HG02885 (cell line): ENCODE results near the gene GRN.
"Not testable (repeated sequence)": the region's sequence is repeated elsewhere in the genome, so short reads cannot be mapped to it uniquely, and the experiment has no call there.

Experiments used
- ATAC-seq: cut with Tn5 transposase; IDR thresholded peaks from one replicate; pipeline ENCODE4 v1.9.1; 2021; ENCODE audit warnings: mild to moderate bottlenecking; ENCODE audit not compliant: unreplicated experiment, poor library complexity

The GRN gene

GRCh38 chr17:44359006-44359405, 13.9 kb downstream of the GRN start:
- no peak for ATAC-seq

DNA sequence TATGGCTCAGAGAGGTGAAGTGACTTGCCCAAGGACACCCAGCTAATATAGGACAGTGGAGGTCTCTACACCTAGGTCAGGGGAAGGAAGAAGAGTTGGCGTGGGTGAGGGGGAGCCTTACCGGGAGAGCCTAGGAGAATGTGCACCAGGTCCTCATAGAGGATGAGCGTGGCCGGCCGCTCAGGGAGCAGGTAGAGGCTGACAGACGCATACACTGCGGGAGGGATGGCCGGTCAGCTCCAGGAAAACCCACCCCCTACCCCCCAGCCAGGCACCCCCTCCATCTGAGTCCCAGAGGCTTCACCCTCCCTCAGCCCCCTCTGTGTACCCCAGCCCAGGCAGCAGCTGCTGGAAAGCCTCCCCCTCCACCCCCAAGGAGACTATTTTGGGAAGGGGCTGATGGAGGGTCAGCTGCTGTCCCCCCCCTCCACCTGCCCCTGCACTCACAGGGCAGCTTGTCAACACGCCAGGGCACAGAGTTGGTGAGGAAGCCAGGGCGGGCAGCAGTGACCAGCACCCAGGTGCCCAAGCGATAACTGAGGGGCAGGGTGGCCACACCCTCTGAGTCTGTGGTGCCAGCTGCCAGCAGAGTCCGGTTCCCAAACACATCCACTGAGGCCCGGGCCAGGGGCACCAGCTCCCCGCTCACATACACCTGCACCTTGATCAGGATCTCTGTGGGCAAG, 14.5 kb downstream of the GRN start:
- ATAC-seq = no peak

DNA sequence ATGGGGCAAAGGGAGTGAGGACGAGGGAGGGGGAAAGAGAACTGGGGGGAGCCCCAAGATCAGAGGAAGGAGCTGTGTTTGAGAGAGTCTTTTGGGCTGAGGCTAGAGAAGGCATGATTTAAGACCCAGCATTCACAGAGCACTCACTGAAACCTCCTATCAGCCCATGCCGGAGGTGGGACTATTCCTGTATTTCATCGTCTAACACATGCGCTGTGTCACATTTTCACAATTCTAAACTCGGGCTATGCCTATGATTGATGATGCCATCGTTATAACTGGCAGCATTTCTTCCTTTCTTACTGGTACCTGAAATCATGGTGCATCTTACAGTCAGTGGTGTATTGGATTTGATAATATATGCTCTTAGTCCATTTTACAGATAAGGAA, 15.0 kb downstream of the GRN start:
- ATAC-seq = no peak

DNA sequence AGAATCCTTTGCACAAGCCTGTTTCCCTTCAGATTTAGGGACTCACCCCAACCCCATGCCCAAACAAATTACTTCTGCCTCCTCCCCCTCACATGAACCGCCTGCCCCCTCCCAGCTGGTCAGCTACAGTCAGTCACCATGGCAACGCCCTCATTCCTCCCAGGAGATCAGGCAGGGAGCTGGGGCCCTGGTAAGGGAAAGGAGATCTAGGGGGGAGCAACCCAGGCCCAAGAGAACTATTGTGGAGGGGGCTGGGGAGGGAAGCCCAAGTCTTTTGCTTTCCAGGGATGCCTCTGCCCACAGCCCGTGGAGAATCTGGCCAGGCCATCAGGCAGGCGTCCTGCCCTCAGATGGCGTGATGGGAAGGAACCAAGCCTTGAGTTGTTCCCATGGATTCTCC, 15.7 kb downstream of the GRN start:
- ATAC-seq = no peak

- no peak for ATAC-seq
These were observed 16.5 kb downstream of the GRN start for GRCh38 chr17:44361292-44362260.

GRCh38 chr17:44362459-44362948, 17.4 kb downstream of the GRN start:
- no peak for ATAC-seq

GRCh38 chr17:44362949-44363612, 18.0 kb downstream of the GRN start:
- no peak for ATAC-seq

- ATAC-seq = peak; percentile 63
These were observed 18.6 kb downstream of the GRN start, which contains the start of gene FAM171A2 for GRCh38 chr17:44363613-44364159. Gene FAM171A2 (minus strand): TSS chr17:44363853. CDS start chr17:44363714, 139 bp downstream.

DNA sequence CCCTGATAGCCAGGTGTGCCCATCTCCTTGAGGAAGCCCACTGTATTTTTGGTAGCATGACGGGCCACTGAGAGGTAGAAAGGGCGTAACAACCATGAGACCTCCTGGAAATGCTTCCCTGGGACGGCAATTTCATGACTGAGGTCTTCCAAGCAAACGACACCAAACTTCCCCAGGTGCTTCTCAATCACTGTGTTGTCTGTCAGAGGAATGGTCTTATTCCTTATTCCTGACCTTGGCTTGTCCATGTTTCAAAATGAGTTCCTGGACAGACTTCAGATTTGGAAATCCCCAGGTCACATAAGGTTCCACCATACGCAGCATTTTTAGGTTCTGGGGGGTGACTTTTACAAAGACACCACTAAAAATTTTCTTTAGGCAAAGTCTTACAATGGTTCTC, 19.9 kb downstream of the GRN start:
- not testable (repeated sequence) for ATAC-seq

- ATAC-seq = no peak
These were observed 22.3 kb downstream of the GRN start for GRCh38 chr17:44367231-44367979.

- not testable (repeated sequence) for ATAC-seq
These were observed 23.5 kb downstream of the GRN start for GRCh38 chr17:44368391-44369243.

GRCh38 chr17:44369414-44370023, 24.4 kb downstream of the GRN start:
- ATAC-seq = not testable (repeated sequence)

GRCh38 chr17:44372036-44372435, 26.9 kb downstream of the GRN start:
- no peak for ATAC-seq

DNA sequence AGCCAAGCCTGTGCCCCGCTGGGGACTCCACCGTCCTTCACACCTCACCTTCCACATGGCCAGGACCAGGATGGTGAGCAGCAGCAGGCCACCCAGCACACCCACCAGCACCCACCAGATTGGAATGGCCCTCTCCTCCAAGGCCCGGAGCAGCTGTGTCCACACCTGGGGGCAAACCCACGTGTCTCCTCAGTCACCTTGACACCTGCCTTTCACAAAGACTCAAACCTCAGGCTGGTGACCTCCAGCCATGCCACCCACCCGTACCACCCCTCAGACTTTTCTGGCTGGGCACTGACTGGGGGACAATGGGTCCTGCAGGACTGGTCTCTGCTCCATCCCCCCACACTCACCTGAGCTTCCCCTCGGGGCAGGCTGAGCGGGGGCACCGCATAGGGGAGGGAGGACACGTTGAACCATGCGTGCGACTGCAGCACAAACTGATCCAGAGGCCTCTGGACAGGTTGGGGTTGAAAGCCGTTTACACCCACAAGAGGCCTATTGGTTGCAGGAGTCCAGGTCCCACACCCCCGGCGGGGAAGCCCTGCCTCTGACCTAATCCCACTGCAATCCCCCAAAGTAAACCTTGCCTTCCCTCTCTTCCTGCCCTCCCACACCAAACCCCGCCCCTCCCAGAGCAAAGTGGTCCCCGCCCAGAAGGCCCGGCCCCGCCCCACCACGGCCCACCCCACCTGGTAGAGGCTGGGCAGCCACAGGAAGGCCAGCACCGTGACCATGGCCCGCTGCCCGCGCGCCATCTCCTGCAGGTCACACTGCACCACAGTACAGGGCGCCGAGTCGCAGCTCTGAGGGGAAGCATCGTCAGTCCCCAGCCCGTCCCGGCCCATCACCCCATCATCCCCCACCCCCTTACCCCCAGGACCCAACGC, 29.4 kb downstream of the GRN start:
- ATAC-seq = no peak

GRCh38 chr17:44375196-44376017, 30.3 kb downstream of the GRN start:
- ATAC-seq = no peak

DNA sequence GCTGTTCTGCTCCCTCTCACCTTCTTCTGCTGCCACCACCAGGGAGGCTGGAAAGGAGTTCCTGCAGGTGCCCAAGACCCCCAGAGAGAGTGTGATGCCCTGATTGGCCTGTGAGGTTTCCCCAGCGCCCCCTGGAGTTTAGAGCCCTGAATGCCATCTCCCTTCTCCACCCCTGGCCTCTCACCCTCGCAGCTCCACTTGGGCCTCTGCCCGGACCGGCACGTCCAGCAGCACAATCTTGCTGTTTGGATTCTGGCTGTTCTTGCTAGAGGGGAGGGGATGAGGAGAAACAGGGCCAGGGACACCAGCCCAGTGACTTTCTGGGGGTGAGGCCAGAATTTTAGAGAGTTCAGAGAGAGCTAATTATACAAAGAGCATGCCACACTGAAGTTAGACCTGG, 31.0 kb downstream of the GRN start:
- no peak for ATAC-seq

GRCh38 chr17:44376779-44377178, 31.7 kb downstream of the GRN start:
- ATAC-seq = no peak
